COLO668 (cell line): ENCODE measurements around the gene ZMYM3.
A peak's percentile ranks its signal among the peaks of the same experiment; 100 is the strongest.

Experiments
- DNase-seq: peaks from one replicate; lab custom pipeline; 2025; ENCODE audit not compliant: unreplicated experiment; lab: John Stamatoyannopoulos, UW

Gene ZMYM3

GRCh38 chrX:71214604-71215337, 39.2 kb downstream of the ZMYM3 start:
- DNase-seq: peak; percentile 60

DNA sequence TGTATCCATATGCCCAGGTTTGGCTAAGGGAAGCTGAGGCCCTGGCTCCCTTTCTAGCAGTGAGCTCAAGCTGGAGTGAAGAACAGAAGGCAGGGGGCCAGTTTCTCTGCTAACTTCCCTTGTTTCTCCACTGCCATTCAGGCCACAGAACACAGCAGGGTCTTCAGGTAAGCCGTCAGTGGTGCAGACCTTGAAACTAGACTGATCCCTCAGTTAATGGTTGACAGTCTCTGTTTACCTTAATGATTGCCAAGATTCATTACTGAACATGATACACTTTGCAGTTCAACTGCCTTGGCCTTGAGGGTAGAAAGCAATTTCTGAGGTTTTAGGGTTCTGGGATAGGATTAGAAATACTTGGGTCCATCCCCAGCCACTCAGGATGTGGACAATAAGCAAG, 39.8 kb downstream of the ZMYM3 start:
- DNase-seq: no peak

GRCh38 chrX:71212536-71212935, 41.4 kb downstream of the ZMYM3 start:
- no peak for DNase-seq

DNA sequence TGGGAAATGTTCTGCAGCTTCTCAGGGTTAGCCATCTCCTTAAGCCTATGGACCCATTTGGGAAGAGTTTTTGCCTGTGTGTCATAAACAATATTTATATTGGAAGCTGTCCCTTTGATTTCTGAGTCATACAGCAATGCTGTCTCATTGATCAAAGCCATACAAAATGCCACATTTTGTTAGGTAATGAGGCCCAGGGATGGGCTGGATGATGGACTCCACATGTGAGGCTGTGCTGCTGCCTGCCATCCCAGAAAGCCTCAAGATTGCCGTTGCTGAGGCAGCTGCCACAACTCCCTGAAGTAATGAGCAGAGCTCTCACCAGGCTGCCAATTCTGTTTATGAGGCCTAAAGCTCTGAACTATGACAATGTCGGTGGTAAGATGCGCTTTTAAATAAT, 43.1 kb downstream of the ZMYM3 start:
- DNase-seq: no peak

DNA sequence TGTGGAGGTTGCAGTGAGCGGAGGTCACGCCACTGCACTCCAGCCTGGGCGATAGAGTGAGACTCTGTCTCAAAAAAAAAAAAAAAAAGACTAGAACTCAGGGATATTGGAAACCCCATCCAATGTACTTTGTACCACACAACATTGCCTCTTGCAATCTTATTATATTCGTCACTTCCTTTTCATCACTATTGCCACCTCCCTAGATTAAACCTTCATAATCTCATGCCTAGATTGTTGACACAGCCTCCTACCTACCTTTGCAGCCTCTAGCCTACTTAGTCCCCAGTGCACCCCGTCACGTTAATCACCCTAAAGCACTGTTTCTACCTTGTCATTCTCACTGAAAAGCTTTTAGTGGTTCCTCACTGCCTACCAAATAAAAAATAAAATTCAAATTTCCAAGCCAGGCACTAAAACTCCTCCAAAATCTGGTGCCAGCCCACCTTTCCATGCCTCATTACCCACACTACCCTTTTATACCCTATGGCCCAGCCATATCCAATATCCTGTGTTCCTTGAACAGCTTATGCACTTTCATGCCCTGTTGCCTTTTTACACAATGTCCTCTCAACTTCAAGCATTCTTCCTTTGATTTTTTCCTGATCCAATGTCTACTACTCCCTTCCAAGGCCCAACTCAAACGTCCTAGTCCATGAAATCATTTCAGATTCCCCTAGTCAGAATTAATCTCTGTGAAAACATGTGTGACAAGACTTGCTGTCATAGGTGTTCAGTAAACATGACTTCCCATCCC, 54.5 kb downstream of the ZMYM3 start:
- DNase-seq: no peak

GRCh38 chrX:71198066-71198465, 55.9 kb downstream of the ZMYM3 start:
- DNase-seq: no peak

DNA sequence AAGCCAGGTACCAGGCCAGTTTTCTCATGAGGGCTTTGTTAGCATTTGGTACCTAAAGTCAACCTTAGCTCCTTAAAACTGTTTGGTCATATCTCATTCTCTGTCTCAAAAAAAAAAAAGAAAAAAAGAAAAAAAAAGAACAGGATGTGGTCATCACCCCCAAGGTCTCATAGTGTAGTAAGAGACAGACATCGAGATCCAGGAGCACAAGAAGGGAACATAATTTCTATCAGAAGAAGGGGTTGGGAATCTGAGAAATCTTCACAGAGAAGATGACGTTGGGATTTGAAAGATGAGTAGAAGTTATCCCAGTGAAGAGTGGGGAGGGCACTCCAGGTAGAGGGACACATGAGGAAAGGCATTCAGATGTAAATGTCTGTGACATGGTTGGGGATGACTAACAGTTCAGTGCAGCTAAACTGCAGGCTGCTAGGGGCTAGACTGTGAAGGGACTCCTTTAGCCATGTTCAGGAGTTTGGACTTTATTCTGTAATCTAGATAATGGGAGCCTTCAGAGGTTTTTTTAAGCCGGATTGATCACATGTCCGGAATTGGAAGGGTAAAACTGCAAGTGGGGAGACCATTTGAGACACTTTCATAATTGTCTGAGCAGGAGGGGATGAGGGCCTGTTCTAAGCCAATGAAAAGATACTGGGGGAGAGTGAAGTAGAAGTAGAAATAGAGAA, 57.8 kb downstream of the ZMYM3 start:
- DNase-seq: no peak

- no peak for DNase-seq
Measured at GRCh38 chrX:71191248-71191647, 62.7 kb downstream of the ZMYM3 start.
